Subcutaneous adipose tissue (tissue), 4 donors: ENCODE data around the gene PURA. TPM values are rescaled to one million over a fixed set of nuclear protein-coding genes. Genes with fewer than 3 reads are reported as not detected.

Experiments used
- total RNA-seq, 4 donors: library from RNA; depleted of rRNA; stranded (reverse); fragments of >200 nt; gene quantifications; one replicate each; pipeline ENCODE4 v1.1.0, GENCODE V29; 2016
- TF ChIP-seq, protein P1 (sequence below): fragments of 450-650 bp; IDR thresholded peaks from one replicate; pipeline ENCODE4 v1.5.1; 2016; ENCODE audit warnings: low read depth, mild to moderate bottlenecking, control low read depth, antibody characterized with exemption, moderate library complexity

The PURA gene
- 10 to 100 TPM; 25.6 to 41.7 (median 31.5) TPM for total RNA-seq

DNA sequence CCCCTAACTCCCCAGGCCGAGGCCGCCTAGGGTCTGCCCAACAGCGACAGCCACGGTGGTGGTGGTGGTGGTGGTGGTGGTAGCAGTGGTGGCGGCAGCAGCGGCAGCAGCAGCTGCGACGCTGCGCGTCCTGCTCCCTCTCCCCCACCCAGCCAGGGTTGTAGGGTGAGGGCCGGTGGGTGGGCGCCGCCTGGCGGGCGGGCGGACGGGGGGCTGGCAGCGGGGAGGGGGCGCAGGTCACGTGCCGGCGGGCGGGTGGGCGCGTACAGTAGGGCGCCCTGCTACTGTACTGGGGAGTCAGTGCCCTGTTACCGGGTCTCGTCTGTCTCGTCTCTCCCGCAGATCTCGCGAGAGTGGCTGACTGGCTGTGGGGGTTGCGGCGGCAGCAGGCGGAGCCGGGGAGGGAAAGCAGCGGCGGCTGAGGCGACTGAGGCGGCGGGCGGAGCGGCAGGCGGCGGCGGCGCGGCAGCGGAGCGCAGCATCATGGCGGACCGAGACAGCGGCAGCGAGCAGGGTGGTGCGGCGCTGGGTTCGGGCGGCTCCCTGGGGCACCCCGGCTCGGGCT, at the start of gene PURA:
TSS of gene PURA (plus strand) at position 411 of the 565 bp plus-strand sequence. CDS start at position 484, 73 bp downstream.
- TF ChIP-seq, protein P1, sequence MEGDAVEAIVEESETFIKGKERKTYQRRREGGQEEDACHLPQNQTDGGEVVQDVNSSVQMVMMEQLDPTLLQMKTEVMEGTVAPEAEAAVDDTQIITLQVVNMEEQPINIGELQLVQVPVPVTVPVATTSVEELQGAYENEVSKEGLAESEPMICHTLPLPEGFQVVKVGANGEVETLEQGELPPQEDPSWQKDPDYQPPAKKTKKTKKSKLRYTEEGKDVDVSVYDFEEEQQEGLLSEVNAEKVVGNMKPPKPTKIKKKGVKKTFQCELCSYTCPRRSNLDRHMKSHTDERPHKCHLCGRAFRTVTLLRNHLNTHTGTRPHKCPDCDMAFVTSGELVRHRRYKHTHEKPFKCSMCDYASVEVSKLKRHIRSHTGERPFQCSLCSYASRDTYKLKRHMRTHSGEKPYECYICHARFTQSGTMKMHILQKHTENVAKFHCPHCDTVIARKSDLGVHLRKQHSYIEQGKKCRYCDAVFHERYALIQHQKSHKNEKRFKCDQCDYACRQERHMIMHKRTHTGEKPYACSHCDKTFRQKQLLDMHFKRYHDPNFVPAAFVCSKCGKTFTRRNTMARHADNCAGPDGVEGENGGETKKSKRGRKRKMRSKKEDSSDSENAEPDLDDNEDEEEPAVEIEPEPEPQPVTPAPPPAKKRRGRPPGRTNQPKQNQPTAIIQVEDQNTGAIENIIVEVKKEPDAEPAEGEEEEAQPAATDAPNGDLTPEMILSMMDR = no peak

DNA sequence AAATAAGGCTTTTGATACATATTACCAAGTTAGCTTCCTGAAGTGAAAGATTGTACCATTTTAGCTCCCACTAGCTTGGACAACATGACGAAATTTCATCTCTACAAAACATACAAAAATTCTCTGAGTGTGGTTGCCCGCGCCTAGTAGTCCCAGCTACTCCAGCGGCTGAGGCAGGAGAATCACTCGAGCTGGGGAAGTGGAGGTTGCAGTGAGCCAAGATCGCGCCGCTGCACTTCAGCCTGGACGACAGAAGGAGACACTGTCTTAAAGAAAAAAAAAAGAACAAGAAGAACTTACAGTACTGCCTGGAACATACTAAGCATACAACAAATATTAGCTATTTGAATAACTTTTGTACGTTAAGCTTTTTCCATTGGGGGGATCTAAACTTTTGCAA, 41.1 kb upstream of the PURA start:
- TF ChIP-seq, protein P1 = no peak

GRCh38 chr5:140073296-140073695, 40.6 kb upstream of the PURA start:
- TF ChIP-seq, protein P1 = no peak

DNA sequence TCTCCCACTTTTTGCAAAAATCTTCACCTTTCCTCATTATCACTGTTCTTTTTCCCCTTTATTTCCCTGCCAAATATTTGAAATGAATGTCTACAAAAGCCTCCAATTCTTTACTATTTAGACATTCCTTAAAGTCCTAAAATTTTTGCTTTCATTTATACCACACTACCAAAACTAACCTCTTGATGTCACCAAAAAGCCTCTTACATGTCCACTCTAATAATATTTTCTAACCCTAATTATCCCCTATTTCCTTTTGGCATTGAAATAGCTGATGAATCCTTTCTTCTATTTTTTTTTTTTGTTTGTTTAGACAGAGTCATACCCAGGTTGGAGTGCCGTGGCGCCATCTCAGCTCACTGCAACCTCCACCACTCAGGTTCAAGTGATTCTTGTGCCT, 38.5 kb upstream of the PURA start:
- TF ChIP-seq, protein P1 = no peak

DNA sequence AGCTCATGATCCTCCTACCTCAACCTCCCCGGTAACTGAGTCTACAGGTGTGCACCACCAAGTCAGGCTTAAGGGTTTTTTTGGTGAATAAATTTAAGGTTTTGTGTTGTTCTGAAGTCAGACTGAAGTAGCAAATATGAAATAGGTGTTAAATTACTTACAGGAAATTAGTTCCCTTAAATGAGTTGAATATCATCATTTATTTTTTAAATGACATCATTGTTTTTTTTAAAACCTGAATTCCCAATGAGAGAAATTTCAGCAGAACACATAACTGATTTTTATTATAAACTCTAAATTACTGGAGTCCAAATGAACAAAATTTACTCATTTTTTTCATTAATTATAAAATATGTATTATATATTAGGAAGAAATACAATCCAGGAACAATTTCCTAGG, 37.8 kb upstream of the PURA start:
- TF ChIP-seq, protein P1 = no peak

DNA sequence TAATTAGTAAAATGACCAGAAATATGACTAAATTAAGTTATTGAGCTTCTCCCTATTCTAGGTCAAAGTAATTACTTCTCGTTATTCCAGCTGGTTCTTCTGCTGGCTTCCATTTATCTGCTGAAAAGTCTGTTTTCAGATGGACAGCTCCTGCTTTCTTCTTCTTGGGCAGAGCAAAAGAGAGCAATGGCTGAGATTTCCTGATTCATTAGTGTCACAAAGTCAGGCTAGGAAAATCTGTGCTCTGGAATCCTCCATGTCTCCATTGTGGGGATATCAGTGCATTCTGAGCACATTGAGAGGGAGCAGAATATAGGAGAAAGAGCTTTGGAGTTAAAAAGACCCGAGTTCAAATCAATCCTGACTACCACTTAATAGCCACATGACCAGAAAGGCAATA, 37.1 kb upstream of the PURA start:
- TF ChIP-seq, protein P1 = no peak

DNA sequence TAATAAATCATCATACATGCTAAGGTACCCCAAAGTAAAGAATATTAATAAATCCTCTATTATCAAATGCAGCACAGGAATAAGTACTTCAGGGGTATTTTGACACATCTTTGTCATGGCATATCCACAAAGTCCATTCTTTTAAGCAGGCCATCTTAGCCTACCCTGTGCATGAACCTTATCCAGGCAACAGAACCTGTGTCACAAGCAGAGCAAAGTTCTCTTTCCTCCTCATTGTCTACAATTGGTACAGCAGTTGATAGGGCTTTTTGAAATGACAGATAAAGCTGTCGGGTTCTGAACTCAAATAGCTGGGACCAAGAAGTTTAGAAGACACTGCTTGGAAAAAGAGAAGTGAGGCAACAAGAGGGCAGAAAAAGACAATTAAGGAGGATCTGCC, 30.8 kb upstream of the PURA start:
- TF ChIP-seq, protein P1 = no peak
